GM12873 (cell line): ENCODE measurements around the gene LDHAL6B.

Source experiments
- CTCF ChIP-seq: IDR thresholded peaks from 2 replicates; pipeline ENCODE4 v1.5.1; 2012; ENCODE audit warnings: low read depth, mild to moderate bottlenecking, moderate library complexity, low read length, control low read depth; ENCODE audit not compliant: insufficient read depth; ENCODE audit errors: missing control alignments

LDHAL6B gene

GRCh38 chr15:59206623-59207183, at the start of gene LDHAL6B:
Gene LDHAL6B, plus strand, starts transcription at chr15:59206843. Its CDS starts 98 bp downstream, at chr15:59206941.
- TF ChIP-seq CTCF, result no peak

- no peak for TF ChIP-seq CTCF
These were observed 49.2 kb upstream of the LDHAL6B start for GRCh38 chr15:59157396-59157795.

DNA sequence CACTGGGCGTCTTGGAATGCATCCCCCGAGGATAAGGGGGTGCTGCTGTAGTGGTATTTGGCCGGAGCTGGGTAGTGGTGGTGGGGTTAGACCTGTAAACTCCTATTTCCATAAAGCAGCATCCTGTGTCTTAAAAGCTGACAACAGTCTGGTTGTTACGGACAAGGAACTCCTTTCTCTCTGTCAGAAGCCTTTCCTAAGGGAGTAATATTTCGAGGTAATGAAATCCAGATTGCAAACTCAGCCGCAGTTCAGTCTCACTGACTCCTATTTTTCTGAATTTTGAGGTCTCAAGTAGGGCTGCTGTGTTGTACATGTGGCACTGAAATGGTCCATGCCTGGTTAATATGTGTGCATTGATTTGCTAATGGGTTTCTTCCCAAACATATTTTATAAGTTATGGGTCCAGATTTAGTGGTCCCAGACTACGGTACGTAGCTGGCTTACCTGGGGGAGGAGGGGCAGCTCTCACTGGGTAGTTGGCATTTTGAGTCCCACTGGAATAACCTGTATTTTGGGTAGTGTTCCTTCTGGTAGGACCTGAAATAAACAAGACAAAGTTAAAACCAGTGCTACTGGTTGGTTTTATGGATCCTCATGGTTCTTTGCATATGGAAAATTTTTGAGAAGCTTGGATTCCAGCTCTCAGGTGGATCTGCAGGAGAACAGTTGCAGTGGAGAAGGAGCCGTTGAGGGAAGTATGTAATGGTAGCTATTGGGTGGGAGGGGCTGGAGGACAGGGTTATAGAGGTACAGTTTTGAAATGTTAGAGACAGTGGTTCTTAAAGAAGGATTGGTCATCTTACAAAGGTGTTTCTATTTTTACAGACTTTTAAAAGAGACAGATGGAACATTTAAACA, 48.6 kb upstream of the LDHAL6B start:
- TF ChIP-seq CTCF, result no peak

- TF ChIP-seq CTCF, result no peak
These were observed 48.0 kb upstream of the LDHAL6B start for GRCh38 chr15:59158701-59159034.

- no peak for TF ChIP-seq CTCF
These were observed 47.4 kb upstream of the LDHAL6B start for GRCh38 chr15:59159210-59159609.

DNA sequence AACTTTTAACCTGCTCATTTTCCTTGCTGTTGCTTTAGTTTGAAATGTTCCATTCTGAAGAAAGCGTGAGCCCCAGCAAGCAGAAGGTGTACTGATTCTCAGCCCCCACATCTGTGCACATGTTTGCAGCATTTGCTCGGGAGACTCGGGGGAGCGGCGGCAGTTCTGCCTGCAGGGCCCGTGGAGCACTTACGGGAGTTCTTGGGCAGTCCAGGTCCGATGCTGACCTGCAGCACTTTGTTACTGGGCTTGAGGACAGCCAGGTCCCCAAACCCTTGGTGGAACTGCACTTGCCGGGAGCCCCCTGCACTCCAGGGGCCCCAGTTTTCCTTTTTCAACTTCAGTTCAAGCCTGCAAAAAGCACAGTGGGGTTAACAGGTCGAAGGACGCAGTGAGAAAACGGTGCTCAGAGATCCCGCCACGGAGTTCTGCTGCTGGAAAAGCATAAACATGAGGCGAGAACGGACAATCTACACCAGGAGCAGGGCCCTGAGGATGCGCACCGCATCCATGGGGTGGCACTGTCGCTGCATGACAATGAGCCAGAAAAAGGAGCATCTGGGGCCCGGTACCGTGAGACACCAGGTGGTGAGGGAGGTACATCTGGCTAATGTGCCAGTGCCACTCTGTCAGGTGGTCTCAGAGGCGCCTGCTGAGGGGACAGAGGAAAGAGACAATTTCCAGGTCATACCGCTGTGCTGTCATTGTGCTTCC, 45.6 kb upstream of the LDHAL6B start:
- TF ChIP-seq CTCF, result peak; percentile 47

- no peak for TF ChIP-seq CTCF
These were observed 40.9 kb upstream of the LDHAL6B start for GRCh38 chr15:59165726-59166125.
